Motor neuron (in vitro differentiated cells): Measurements from ENCODE around the gene COL5A2. TPM values are rescaled to one million over a fixed set of nuclear protein-coding genes. Genes with fewer than 3 reads are reported as not detected.

Experiments used
- ATAC-seq, 8 experiments: fragments of 200-7000 bp; cut with Tn5 transposase; replicated peaks in 6 of 8; 2 replicates each; pipeline ENCODE4 v1.8.0; 2021; ENCODE audit warnings: mild to moderate bottlenecking in 8 of 8, moderate library complexity in 8 of 8
- H3K27ac ChIP-seq, 2 donors: fragments of 250-450 bp; sonication (Bioruptor Pico); 2 replicates each; pipeline ENCODE4 v1.9.0; 2021; ENCODE audit warnings: antibody characterized with exemption in 2 of 2, mild to moderate bottlenecking in 2 of 2, moderate library complexity in 1 of 2
- H3K4me1 ChIP-seq, 2 donors: fragments of 250-450 bp; sonication (Bioruptor Pico); replicated peaks in 1 of 2; 2 replicates each; pipeline ENCODE4 v1.6.1; 2021; ENCODE audit warnings: antibody characterized with exemption in 2 of 2, mild to moderate bottlenecking in 2 of 2, moderate library complexity in 1 of 2
- H3K4me3 ChIP-seq, 5 donors: fragments of 250-450 bp; sonication (Bioruptor Pico); 2 replicates each; pipeline ENCODE4 v1.9.0; 2021; ENCODE audit warnings: antibody characterized with exemption in 5 of 5, mild to moderate bottlenecking in 5 of 5, moderate library complexity in 4 of 5
- WGBS, 10 experiments: fragments of 450-650 bp; shearing (Covaris generic); methylation state at CpG; one replicate each; pipeline ENCODE4 v1.0.0; 2022; 5-methylcytosine and 5-hydroxymethylcytosine counted together
- in situ Hi-C, 9 experiments: fragments of 400-800 bp; cut with MboI; loops; one replicate each; pipeline ENCODE4 v1.15.0; 2021; ENCODE audit warnings: low sequenced_read_pairs in 9 of 9, low pct_unique_long_range_greater_than_20kb in 2 of 9; ENCODE audit not compliant: unreplicated experiment in 9 of 9
- total RNA-seq, 8 experiments: library from RNA; unstranded; fragments of 300-600 nt; gene quantifications; 2 replicates each; pipeline versions ENCODE4 v1.2.3 to v1.2.4, GENCODE V29; 2022

COL5A2 gene
- total RNA-seq, 8 experiments from 2014 or later = 4.8 to 678 (median 190) TPM

DNA sequence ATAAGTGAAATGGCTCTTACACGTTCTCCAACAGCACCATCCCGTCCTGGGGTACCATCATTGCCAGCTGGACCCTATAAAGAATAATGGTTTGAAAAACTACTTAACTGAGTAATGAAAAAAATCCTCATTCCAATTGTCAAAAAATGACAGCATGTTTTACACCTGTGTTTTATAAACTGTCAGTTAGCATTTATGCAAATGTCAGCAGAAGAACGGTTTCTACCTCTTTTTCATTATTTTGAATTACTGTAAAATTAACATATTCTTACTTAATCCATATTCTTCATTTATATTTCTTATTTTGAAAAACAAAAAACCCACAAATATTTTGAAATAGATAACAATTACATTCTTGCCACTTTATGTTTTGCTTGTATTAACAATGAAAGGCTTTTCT lies 131.4 kb downstream of the COL5A2 start:
- no peak for ATAC-seq
- WGBS, 10 experiments = 45 to 100% (median 82%) methylated on average over 1 to 3 of the region's 3 CpGs
- Histone ChIP-seq H3K27ac (no peak overlapping the region), H3K4me3 (no peak overlapping the region), H3K4me1 (no peaks in the 10 kb centered on the region)
- in situ Hi-C loops = no loop called here

DNA sequence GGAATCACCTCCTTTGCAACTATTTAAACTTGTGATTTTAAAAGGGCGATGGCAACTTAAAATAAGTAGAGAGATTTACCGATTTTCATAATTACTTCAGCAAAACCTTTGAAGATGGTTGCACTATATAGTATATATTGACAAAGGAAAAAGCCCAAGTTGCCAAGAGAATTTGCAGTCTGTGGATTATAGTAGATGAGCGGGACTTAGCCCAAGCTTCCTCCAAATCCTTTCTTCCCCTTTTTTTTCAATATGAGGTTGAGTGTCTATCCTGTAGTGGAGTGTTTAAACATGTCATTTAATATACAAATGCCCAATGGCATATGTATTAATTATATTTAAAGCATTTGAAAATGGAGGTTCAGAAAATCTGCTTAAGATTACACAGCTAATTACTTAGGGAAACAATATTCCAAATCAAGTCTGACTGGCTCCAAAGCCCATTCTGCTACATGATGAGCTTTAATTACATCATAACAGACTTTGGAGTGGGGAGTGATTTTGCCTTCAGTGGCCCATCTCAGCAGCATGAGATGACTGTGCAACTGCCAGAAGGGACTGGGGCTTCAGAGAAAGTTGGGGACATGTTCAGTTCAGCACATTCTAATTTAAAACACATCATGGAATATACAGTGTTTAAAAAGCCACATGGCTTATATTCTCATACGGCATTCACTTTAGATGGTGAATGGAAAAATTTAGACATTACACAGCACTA lies 132.2 kb downstream of the COL5A2 start:
- no peak for ATAC-seq
- Histone ChIP-seq H3K4me1 (no peaks in the 10 kb centered on the region), H3K27ac (no peak overlapping the region), H3K4me3 (no peak overlapping the region)
- 62 to 100% (median 91%) methylated on average over 1 to 4 of the region's 4 CpGs; no CpG with 5 or more reads in 2 of the 10 experiments for WGBS, 10 experiments
- in situ Hi-C loops = no loop called here

DNA sequence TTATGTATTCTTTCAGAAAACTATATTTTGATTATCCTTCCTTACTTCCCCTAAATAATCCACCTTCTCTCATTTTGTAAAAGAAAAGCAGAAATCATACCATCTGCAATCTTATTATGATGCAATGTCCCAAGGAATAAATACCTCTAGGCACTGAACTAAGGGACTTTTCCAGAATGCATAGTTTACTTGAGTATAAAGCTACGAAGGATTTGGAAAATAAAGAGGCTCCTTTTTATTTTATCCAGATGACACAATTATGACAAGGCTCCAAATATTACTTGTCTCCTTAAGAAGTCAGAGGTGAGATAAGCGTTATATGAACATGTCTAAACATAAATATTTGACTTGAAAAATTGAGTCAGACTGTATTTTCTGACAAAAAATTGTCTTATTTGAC lies 133.2 kb downstream of the COL5A2 start:
- 58 to 100% (median 100%) methylated on average over 1 to 2 of the region's 2 CpGs for WGBS, 10 experiments
- H3K4me1 ChIP-seq = no peaks in the 10 kb centered on the region
- H3K4me3 ChIP-seq = no peak overlapping the region
- no peak overlapping the region for H3K27ac ChIP-seq
- ATAC-seq = no peak
- in situ Hi-C loops = no loop called here

DNA sequence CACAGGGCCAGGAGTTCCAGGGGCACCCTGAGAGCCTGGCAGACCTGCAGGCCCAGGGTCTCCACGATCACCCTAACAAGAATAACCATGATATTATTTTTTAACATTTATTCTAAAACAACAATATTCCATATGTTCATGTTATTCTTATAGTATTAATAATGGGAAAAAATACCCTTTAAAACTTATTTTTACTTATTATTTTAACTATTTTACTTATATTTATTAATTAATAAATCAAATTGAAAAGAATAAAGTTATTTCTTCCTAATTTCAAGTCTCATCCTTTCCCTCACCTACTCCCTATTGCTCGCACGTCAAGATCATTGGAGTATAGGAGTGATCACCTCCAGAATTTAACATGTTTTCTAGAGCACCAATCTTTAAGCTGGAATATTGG lies 133.7 kb downstream of the COL5A2 start:
- no peak for ATAC-seq
- Histone ChIP-seq H3K4me3 (no peak overlapping the region), H3K4me1 (no peaks in the 10 kb centered on the region), H3K27ac (no peak overlapping the region)
- WGBS, 10 experiments = 81 to 100% (median 98%) methylated on average over 2 to 3 of the region's 3 CpGs
- in situ Hi-C loops = no loop called here

DNA sequence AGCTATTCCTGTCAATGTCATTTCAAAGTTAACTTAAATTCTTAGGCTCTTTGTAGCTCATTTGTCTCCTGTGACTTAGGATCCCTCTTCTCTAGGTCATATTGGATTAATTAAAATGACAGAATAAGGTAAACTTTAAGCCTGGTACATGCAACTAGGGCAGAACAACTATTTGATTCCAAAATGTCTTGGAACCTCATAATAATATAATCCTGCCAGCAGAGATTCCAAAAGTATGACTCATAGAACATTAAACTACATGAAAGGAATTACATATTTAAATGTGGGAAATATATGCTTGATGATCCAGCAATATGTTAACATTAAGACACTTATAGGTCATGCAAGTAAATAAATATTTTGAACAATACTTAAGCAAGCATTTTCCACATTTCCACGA lies 142.0 kb downstream of the COL5A2 start:
- no peak overlapping the region for H3K27ac ChIP-seq
- ATAC-seq = peak in 3 of 8 experiments; percentile 50 to 79 (median 61)
- no peaks in the 10 kb centered on the region for H3K4me1 ChIP-seq
- H3K4me3 ChIP-seq = no peak overlapping the region
- 22 to 100% (median 86%) methylated on average over 1 of the region's 1 CpG; no CpG with 5 or more reads in 3 of the 10 experiments for WGBS, 10 experiments
- in situ Hi-C loops = no loop called here

DNA sequence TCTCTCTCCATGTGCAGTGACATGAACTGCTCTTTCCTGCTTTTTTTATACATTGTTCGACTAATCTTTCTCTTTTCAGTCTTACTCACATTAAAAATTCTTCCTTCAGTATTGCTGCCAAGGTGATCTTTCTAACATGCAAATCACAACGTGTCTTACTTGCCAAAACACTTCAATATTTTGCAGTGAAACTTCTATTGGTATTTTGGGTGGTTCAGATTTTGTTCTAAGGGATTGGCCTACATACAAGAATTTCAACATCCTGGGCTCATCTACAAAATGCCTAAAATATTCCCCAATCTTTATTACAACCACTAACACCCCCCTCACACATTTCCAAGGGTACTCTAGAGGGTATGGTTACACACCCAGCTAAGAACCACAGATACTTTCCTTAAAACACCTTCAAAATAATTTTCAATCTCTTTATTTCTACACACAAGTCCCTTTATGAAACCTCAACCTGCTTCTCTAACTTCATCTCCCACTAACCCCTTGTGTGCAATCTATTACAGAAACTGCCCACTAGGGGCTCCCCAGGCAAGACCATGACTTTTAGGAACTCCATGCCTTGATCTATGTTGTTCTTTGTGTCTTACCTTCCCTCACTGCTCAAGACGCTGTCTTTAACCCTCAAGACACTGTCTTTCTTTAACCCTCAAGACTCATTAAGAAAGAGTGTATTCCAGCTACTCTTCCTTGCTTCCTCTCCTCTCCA lies 154.5 kb downstream of the COL5A2 start:
- no peak overlapping the region for H3K4me3 ChIP-seq
- no peaks in the 10 kb centered on the region for H3K4me1 ChIP-seq
- in situ Hi-C loops = loop anchor here in 1 of 9 experiments (25.0 kb wide), 1 partner anchor 387 kb away; no protein-coding TSS in a partner anchor
- peak in 2 of 8 experiments; percentile 13 to 21 for ATAC-seq
- no peak overlapping the region for H3K27ac ChIP-seq
- 11 to 100% (median 59%) methylated on average over 1 to 3 of the region's 3 CpGs for WGBS, 10 experiments

DNA sequence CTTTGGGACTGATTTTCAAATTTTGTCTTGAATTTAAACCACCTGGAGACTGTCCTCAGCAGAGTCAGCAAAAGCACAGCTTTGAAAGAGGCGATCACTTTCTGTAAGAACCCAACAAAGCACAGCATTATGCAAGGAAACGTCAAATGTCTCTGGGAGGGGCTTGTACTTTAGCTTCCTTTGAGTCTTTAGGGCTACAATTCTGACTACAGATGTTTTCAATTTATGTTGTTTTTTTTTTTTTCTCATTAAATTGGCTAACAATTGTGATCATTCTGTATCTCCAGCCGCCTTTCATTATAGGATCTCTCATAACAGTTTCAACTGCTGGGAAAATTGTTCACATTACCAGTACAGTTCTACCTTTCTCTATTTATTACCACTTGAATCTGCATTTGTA lies 157.1 kb downstream of the COL5A2 start:
- no peak overlapping the region for H3K27ac ChIP-seq

DNA sequence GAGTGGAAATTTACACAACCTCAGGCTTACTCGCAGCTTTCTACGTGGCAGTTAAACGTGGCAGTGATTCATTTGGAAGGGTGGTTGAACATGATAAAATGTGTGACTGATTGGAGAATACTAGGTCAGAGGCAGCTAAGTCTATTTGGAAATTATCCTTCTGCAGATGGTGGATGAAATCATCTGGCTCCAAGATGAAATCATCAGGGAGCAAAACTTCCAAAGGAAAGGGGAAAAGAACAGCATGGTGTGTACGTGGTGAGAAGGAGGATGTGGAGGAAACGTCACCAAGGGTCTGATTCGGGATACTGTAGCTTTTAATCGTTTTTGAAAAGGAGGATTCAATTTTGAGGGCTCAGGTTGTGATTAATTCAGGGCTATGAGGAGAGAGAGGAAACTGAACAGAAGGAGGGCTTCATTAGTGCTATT lies 157.5 kb downstream of the COL5A2 start:
- ATAC-seq = peak in 5 of 8 experiments; percentile 17 to 94 (median 38)
- no peak overlapping the region for H3K27ac ChIP-seq
- 0 to 87% (median 61%) methylated on average over 2 to 7 of the region's 7 CpGs; no CpG with 5 or more reads in 2 of the 10 experiments for WGBS, 10 experiments
- in situ Hi-C loops = loop anchor here in 1 of 9 experiments (25.0 kb wide), 1 partner anchor 390 kb away; no protein-coding TSS in a partner anchor
- no peaks in the 10 kb centered on the region for H3K4me1 ChIP-seq
- H3K4me3 ChIP-seq = no peak overlapping the region

More for the DNA sequence above, 157.1 kb downstream of the COL5A2 start:
- no peaks in the 10 kb centered on the region for H3K4me1 ChIP-seq
- H3K4me3 ChIP-seq = no peak overlapping the region
- WGBS, 10 experiments = 0 to 79% (median 55%) methylated on average over 1 to 3 of the region's 3 CpGs; no CpG with 5 or more reads in 1 of the 10 experiments
- in situ Hi-C loops = loop anchor here in 1 of 9 experiments (25.0 kb wide), 1 partner anchor 390 kb away; no protein-coding TSS in a partner anchor
- ATAC-seq = peak in 5 of 8 experiments; percentile 36 to 60 (median 44)

DNA sequence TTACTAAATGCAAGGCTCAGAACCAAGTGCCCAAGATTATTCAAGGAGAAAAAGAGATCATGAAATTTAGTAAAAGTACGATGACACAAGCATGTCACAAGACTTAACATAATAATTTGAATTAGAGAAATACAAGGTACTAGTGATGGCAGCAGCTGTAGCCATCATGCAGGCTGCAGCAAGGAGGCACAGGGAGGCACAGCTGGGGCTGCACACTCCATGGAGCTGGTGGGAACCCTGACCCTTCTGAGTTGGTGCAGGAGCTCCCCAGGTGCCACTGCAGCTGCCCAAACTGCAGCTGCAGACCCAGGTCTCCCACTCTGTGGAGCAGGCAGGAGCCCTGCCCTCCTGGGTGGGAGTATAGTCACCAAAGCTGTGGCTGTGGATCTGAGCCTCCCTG lies 159.4 kb downstream of the COL5A2 start:
- Histone ChIP-seq H3K4me3 (no peak overlapping the region), H3K27ac (no peak overlapping the region), H3K4me1 (no peaks in the 10 kb centered on the region)
- 38 to 100% (median 71%) methylated on average over 1 of the region's 1 CpG; no CpG with 5 or more reads in 2 of the 10 experiments for WGBS, 10 experiments
- in situ Hi-C loops = loop anchor here in 1 of 9 experiments (25.0 kb wide), 1 partner anchor 392 kb away; no protein-coding TSS in a partner anchor
- peak in 2 of 8 experiments; percentile 2 to 19 for ATAC-seq

DNA sequence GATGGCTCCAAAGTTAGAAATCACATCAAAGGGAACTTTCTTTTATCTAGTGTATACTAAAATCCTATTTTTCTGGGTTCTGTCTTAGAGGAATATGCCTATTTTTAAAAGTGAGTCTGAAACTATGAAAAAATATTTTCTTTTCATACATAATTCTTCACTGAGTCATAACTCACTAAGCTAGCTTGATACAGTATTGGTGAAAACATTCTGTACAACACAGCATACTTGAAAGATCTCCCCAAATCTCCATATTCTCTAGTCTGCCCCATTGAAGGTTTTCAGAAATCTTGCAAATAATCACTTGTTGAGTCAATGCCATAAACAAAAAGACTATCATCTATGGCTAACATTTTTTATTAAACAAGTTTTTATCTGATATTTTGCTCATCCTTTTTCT lies 160.9 kb downstream of the COL5A2 start:
- Histone ChIP-seq H3K27ac (no peak overlapping the region), H3K4me3 (no peak overlapping the region), H3K4me1 (no peaks in the 10 kb centered on the region)
- in situ Hi-C loops = loop anchor here in 1 of 9 experiments (25.0 kb wide), 1 partner anchor 394 kb away; no protein-coding TSS in a partner anchor
- ATAC-seq = peak in 1 of 8 experiments; percentile 4

DNA sequence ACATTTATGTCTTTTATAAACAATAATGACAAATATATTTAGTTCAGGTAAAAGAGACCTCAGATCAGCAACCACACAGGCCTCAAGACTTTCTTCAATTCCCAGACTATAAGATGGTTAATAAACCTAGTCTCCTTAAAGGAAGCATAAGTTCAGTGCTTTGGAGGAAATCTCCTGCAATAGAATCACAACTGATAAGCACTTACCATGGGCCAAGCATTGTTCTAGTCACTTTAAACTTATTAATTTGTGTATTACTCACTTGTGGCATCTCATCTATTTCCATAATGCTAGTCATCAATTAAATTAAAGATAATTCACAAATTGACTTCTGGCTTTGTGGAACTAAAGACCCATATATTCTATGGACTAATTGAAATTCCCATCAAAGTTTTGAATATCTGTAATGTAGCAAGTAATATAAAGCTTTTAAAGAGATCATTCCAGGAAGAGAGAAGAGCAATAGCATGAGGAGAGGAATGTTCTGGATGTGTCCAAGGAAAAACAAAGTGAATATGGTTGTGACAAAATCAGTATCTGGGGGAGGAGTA lies 163.2 kb downstream of the COL5A2 start:
- H3K4me1 ChIP-seq = no peaks in the 10 kb centered on the region
- ATAC-seq = no peak
- H3K4me3 ChIP-seq = no peak overlapping the region
- in situ Hi-C loops = loop anchor here in 1 of 9 experiments (25.0 kb wide), 1 partner anchor 396 kb away; no protein-coding TSS in a partner anchor
- H3K27ac ChIP-seq = no peak overlapping the region

DNA sequence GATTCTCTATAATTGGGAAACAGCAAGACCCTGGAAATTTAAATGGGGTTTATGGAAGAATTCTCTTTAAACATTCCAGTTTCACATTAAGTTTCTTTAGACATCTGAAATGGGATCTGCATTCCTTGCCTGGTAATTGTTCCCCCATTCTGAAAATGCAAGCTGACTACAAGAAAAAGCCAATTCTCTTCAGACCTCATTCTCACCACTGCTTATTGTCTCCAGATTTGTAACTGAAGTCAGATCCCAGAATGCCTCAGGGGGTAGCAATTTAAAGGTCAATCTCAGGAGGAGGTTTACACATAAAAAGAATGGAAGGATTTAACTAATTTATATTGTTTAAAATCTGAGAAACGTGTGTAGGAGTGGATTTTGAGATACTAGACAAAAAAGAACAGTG lies 164.2 kb downstream of the COL5A2 start:
- 0 to 45% (median 9%) methylated on average over 1 of the region's 1 CpG; no CpG with 5 or more reads in 1 of the 10 experiments for WGBS, 10 experiments
- no peaks in the 10 kb centered on the region for H3K4me1 ChIP-seq
- in situ Hi-C loops = loop anchor here in 1 of 9 experiments (25.0 kb wide), 1 partner anchor 397 kb away; no protein-coding TSS in a partner anchor
- H3K27ac ChIP-seq = no peak overlapping the region
- ATAC-seq = no peak
- H3K4me3 ChIP-seq = no peak overlapping the region
